Posterior cingulate gyrus (tissue), 11 donors: ENCODE results near the gene TENM3.

Source experiments
- DNase-seq, 10 donors: peaks; one replicate each; pipeline versions ENCODE4 v3.0.0 to v3.0.0-alpha.2; 2020 to 2021; ENCODE audit warnings: mixed read lengths in 3 of 10
- intact Hi-C: fragments of 100-400 bp; cut with DNase I; formaldehyde crosslinking; loops from one replicate; pipeline ENCODE4 v1.15.1; 2023

TENM3 gene

DNA sequence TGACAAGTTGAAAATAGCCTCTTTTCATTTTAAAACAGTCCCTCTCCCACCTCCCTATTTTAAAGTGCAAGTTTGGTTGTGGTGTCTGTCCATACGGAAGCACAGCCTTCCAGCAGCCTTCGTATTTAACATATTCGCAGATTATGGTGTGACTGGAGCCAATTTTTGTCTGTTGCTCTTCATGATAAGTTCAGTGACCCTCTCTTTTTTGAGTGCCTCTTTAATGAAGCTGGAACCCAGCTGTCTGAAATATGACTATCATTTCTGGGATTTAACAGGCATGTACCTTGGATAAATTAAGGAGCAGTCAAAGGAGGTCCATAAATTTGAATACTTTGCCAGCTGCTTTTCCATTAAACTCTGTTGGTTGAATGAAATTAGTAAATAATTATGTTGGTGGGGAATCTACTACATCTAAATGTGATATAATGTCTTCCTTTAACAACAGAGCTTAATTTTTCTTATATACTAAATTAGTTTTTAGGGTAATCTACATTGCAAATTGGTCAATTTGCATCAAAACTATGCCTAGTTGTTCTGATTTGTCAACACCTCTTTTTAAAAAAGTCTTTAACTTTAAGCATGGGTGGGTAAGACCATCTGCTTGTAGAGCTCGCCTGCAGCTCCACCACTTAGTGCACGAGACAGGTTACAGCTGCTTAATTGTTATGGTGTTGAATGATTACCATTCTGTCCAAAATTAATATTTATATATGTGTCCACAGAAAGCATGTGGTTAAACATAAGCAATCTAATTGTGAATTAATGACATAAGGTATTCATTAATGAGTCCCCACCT lies 457.4 kb downstream of the TENM3 start:
- intact Hi-C loops = no loop called here

DNA sequence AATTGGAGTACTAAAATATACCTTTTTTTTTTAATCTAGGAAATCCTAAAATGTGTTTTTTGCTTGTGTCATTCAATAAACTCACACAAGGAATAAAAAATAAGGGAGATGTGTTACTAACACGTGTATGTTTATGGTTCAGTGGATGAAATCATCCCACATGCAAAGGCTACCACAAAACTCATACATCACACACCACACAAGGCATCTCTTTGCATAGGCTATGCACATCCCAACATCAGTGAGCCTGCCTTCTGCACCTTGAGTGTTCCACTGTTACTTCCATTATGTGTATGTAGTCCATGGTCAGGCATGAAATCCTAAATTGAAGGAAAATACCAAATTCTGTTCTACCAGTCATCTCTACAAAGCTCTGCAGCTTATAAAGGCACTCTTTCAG lies 460.9 kb downstream of the TENM3 start:
- no peak for DNase-seq
- intact Hi-C loops = no loop called here

More for the DNA sequence above, 457.4 kb downstream of the TENM3 start:
- no peak for DNase-seq

DNA sequence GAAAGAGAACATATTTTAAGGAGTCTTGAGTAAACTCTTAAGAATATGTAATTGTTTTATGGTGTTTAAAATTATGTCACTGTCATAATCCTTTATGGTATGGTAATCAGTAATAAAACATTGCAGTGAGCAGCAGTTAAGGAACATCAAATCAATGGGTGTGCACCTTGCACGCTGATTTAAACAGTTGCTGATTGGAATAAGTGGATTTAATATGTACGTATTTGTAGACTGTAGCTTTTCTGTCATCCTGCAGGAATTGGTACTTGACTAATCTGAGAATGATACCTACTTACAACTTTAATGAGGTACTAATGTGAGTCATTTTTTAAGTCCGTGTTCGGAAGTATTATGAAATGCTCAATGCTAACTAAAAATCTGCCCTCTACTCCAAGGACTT lies 461.7 kb downstream of the TENM3 start:
- intact Hi-C loops = no loop called here

DNA sequence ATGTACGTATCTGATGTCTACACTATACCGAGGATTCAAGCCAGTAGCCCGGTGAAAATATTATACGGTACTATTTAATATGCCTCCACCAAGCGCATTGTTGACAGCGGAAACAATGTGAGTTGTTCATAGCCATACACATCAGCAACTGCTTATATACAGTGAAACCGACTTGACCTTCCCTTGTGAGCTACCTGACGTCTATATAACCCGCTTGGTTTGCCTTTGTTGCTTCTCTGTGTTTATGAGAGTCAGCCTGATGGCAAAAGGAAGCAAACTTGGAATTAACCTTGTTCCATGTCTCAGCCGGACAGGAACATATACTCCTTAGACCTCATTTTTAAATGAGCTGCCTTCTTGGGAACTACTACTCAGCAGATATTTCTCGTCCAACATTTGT lies 462.2 kb downstream of the TENM3 start:
- intact Hi-C loops = no loop called here
- DNase-seq = no peak

More for the DNA sequence above, 461.7 kb downstream of the TENM3 start:
- DNase-seq = no peak

GRCh38 chr4:182711211-182711610 lies 468.0 kb downstream of the TENM3 start:
- intact Hi-C loops = no loop called here
- DNase-seq = no peak

DNA sequence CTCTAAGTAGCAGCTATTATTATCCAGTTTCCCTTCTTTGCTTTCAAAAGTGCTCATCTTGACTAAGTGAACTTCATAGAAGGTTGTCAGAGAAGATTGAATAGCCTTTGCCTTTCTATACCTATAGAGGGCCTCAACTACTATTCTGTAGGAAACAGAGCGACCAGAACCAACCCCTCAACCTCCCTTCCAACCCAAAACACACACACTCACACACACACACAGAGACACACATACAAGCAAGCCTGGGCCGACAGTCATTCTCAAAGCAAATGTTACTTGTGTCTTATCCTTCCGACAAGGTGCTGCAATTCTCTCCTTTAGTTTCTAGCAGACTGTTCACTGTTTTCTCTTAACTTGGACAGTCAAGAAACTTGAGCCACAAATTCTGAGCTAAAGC lies 472.3 kb downstream of the TENM3 start:
- no peak for DNase-seq
- intact Hi-C loops = no loop called here

GRCh38 chr4:182716192-182716591 lies 473.0 kb downstream of the TENM3 start:
- intact Hi-C loops = no loop called here
- no peak for DNase-seq

GRCh38 chr4:182717788-182718583 lies 474.8 kb downstream of the TENM3 start:
- intact Hi-C loops = no loop called here
- DNase-seq = no peak

- intact Hi-C loops = no loop called here
- DNase-seq = no peak
Observed at GRCh38 chr4:182724414-182724813, 481.2 kb downstream of the TENM3 start.

DNA sequence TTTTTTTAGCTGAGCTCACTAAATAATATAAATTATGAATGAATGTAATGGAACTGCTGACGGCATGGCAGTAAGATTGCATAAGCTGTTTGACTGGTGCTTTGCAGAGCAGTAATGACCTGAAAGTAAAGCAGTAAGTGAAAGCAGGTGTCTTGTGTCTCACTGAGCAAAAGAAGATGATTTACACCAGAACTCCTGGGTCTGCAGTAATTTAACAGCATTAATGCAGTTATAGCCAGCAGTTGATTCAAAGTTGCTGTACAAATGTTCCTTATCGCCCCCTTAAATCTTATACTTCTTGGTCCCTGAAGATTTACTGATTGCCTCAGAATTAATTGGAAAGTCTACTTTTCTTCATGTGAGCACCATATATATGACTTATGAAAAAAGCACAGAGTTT lies 486.3 kb downstream of the TENM3 start:
- no peak for DNase-seq
- intact Hi-C loops = no loop called here

GRCh38 chr4:182730791-182731190 lies 487.6 kb downstream of the TENM3 start:
- no peak for DNase-seq

GRCh38 chr4:182736207-182736606 lies 493.0 kb downstream of the TENM3 start:
- intact Hi-C loops = no loop called here
- no peak for DNase-seq

More at GRCh38 chr4:182730791-182731190, 487.6 kb downstream of the TENM3 start:
- intact Hi-C loops = no loop called here

DNA sequence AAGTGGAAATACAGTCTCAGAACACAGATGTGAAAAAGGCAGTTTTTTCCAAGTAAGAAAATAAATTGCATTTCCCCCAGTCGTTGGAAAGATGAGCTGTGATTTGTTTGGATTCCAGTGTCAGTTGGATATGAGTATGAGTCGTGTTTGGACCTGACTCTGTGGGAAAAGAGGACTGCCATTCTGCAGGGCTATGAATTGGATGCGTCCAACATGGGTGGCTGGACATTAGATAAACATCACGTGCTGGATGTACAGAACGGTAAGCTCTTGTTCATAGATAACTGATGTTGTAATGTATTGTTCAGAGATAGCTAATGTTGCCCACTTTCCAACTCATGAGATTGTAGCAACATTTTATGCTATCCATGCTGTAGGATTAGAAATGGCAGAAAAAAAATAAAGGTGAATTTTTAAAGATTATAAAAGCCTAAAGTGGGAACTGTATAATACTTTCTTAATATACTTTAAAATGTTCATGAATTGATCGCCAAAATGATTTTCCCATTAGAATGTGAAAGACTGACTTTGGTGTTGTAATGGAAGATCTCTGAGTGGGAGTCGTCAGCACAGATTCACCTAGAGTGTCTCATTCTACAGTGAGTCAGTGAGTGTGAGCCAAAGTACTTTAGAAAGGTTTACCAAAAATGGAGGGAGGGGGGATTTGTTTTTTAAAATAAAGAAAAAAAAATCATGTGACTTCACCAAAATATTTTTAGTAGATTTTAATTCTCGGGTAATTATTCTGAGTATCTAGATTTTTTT lies 495.3 kb downstream of the TENM3 start:
- intact Hi-C loops = no loop called here

DNA sequence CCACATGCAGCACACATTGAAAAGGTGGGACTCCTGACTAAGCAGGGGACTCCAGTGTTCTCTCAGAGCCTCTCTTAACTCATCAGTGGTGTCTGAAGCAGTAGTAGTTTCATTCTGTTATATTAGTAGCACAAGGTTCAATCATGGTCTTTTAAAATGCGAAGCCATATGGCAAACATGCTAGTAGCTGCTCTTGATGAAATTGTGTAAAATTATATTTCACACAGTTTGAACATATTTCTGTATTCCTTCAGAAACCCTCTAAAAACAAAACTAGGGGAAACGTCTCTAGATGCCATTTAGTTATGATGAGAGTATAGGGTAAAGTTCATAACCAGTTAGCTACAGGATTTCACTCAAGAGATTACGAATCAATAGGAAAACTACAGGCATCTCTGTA lies 497.1 kb downstream of the TENM3 start:
- intact Hi-C loops = no loop called here
- DNase-seq = no peak

More for the DNA sequence above, 495.3 kb downstream of the TENM3 start:
- no peak for DNase-seq

GRCh38 chr4:182741054-182741453 lies 497.9 kb downstream of the TENM3 start:
- intact Hi-C loops = no loop called here
- no peak for DNase-seq

GRCh38 chr4:182741914-182742313 lies 498.7 kb downstream of the TENM3 start:
- DNase-seq = no peak
- intact Hi-C loops = no loop called here

GRCh38 chr4:182743815-182744214 lies 500.6 kb downstream of the TENM3 start:
- intact Hi-C loops = no loop called here
- no peak for DNase-seq

DNA sequence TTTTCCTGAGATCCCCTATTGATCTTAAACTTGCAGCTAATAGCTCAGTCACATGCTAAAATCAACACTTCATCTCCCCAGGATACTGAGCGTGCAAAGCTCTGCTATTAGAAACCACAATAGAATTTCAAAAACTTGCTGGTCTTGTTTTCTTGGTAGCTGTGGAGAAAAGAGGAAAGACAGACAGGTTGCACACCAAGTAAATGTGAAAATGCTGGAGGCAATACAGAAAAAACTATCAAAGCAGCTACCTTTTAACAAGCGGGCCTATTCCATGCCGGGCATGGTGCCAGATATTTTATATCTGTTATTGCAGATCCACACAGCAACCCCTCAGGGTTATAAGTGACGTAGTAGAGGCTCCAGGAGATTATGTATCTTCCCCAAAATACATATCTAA lies 502.0 kb downstream of the TENM3 start:
- intact Hi-C loops = no loop called here
- DNase-seq = no peak

DNA sequence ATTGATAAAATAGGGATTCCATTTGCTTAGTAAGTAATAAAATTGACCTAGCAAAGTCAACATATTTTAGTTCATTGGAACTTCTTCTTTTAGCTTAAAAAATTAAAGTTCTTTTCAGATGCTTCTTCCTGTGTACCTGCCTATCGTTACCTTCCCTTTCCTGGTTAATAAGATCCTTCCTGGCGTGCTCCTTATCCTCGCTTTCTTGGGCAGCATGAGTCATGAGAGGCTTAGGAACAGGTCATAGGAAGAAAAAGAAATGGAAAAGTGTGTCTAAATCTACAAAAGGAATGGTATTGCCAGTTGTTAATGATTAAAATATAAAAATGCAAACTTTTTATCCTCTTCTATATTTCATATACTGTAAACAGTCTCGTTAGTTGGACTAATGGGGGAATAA lies 503.7 kb downstream of the TENM3 start:
- intact Hi-C loops = no loop called here
- DNase-seq = no peak

DNA sequence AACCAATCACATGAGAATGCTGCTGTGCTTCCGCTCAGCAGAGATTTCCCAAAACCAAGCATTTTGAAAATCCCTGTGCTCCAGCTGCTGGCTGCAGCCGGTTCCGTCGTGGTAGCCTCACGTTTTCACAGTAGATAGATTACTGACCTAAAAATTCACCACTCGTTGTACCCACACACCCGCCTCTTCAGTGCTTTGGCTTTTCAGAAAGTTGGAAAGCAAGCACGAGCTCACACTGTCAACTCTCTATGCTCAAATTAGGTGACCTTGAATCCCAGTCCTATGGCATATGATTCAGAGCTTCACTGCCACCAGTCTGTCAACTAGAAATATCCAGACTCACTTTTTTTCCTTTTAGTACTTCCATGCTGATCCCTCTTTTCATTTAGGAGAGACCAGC lies 505.1 kb downstream of the TENM3 start:
- DNase-seq = peak in 2 of 10 donors; percentile 8 to 9
- intact Hi-C loops = no loop called here

DNA sequence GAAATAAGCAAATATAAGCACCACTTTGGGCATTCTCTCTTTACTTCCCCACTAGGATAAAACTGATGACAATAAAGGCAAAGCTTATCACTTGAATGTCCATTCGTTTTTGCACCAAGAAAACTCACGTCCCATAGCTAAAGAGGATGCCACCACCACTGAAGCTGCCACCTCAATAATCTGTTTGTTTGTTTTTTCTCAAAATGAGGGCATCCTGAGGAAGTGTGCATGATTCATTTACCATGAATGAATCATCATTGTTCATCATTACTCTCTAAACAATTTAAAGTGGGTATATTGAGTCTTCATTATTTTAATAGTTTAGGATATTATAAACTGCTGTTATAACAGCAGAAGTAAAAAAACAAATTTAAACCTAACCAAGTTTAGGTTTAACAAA lies 505.7 kb downstream of the TENM3 start:
- intact Hi-C loops = no loop called here
- no peak for DNase-seq
